ENCODE data around the gene TNNC1.

TNNC1 gene

GRCh38 chr3:52446631-52447511 lies 7.0 kb downstream of the TNNC1 start:
- in situ Hi-C loops (cut with MboI; ENCODE audit: low pct_unique_long_range_greater_than_20kb, low sequenced_read_pairs): no loop called here
- DNase-seq: peak; percentile 82

DNA sequence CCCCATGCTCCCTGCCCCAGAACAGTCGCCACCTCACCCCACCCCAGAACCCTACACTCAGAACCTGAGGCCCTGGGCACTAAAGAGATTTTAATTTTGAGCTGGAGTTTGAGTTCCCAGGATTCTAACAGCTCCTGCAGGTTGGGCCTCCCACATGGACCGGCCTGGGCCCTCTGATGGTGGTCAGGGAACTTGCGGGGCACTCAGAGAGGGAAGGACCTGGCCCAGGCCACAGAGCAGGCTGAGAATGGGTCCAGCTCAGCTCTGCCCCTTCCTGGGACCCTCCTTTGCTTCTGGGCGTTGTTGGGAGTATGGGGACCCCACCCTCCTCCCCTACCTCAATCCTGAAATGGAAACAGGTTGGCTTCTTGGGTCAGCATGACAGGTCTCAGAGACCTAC lies 7.8 kb downstream of the TNNC1 start:
- in situ Hi-C loops (cut with MboI; ENCODE audit: low pct_unique_long_range_greater_than_20kb, low sequenced_read_pairs): no loop called here
- DNase-seq: no peak

- in situ Hi-C loops (cut with MboI; ENCODE audit: low pct_unique_long_range_greater_than_20kb, low sequenced_read_pairs): no loop called here
- DNase-seq: peak; percentile 76
Observed at GRCh38 chr3:52444860-52445793, 8.7 kb downstream of the TNNC1 start, which contains the start of gene SEMA3G. Gene SEMA3G (minus strand): TSS chr3:52445103. CDS start chr3:52445027, 76 bp downstream.

DNA sequence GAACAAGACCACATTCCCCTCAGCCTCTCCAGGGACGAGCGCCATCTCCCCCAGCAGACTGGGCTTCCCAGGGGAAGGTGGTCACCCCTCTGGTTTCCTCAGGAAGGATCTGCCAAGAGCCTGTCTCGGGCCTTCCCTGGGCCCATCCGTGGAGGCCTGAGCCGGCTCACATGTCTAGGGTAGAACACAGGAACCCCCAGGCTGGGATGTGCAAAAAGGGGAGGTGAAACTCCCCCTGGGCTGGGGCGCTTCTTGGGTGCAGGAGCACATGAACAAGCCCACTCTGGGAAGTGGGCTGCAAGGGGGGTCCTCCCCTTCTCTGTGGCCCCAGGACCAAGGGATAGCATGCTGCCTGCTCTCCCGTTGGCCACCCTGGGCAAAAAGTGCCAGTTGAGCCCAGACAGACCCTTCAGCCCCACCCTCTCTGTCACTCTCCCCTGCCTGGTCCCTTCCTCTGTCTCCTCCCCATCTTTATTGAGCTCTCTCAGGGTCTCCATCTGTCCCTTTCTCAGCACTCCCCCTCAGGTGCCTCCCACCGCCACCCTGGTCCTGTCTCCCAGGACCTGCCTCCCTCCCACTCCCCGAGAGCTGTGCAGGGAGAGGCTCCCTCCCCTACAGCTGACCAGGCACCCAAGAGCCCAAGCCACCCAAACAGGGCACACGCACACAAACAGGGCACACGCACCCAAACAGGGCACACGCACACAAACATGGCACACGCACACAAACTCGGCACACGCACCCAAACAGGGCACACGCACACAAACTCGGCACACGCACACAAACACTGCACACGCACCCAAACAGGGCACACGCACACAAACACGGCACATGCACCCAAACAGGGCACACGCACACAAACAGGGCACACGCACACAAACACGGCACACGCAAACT lies 9.8 kb downstream of the TNNC1 start:
- in situ Hi-C loops (cut with MboI; ENCODE audit: low pct_unique_long_range_greater_than_20kb, low sequenced_read_pairs): no loop called here
- DNase-seq: no peak

GRCh38 chr3:52443268-52443610 lies 10.6 kb downstream of the TNNC1 start:
- in situ Hi-C loops (cut with MboI; ENCODE audit: low pct_unique_long_range_greater_than_20kb, low sequenced_read_pairs): no loop called here

DNA sequence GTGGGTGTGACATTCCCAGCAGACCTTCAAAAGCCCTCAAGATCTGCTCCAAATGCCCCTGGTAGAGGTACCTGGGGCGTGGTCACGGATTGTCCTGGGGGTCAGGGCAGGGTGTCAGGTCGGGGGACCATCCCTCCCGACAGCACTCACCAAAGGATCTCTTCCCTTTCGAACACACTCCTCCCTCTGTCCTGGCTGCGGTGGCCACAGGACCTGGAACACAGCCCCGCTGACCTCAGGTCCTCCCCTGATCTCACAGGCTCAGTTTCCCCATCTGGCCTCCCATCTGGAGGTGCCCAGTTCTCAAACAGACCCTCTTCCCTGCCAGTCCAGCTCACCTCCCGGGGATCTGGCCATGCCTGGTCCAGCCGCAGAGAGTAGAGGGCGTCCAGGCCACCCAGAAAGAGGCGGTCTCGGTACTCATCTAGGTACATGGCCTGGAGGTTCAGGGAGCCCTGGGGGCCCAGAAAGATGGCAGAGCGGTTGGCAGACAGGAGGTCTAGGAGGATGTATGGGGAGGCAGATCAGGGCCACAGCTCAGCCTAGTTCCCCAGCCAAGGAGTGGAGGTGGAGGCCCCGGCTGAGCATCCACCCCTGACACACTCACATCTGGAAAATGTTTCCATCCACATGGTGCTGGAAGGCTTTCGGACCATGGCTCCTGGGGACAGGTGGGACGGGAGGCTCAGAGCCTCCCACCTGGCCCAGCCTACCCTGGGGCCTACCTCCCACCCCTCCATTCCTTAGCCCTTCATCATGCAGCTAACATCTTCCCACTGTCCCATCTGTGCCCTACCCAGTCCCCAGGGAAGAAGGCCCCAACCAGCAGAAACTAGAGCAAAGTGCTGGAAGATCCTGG lies 11.2 kb downstream of the TNNC1 start:
- DNase-seq: no peak
- in situ Hi-C loops (cut with MboI; ENCODE audit: low pct_unique_long_range_greater_than_20kb, low sequenced_read_pairs): no loop called here

More at GRCh38 chr3:52443268-52443610, 10.6 kb downstream of the TNNC1 start:
- no peak for DNase-seq

DNA sequence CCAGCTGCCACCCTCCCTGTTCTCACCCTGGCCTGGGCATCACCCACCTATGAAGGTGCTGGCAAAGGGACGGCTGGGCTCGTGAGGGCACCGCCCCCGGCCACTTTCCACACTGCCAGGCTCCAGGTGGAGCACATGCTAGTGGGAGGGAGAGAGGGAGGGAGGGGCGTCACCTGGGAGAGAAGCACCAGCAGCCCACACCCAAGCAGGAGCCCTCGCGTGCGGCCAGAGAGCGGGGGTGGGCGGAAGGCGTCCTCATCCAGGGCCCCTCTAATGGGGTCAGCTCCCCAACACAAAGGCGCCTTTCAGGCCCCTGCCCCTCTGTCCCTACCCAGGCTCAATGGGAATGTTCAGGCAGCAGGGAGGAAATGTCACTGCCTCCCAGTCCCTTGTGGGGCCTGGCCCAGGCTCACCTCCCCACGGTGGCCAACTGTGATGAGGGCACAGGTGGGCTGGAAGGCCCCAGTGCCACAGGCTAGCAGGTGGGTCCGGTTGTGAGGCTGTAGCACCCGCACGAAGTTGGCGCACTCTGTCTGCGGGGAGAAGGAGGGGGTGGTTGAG lies 12.0 kb downstream of the TNNC1 start:
- in situ Hi-C loops (cut with MboI; ENCODE audit: low pct_unique_long_range_greater_than_20kb, low sequenced_read_pairs): no loop called here
- no peak for DNase-seq

DNA sequence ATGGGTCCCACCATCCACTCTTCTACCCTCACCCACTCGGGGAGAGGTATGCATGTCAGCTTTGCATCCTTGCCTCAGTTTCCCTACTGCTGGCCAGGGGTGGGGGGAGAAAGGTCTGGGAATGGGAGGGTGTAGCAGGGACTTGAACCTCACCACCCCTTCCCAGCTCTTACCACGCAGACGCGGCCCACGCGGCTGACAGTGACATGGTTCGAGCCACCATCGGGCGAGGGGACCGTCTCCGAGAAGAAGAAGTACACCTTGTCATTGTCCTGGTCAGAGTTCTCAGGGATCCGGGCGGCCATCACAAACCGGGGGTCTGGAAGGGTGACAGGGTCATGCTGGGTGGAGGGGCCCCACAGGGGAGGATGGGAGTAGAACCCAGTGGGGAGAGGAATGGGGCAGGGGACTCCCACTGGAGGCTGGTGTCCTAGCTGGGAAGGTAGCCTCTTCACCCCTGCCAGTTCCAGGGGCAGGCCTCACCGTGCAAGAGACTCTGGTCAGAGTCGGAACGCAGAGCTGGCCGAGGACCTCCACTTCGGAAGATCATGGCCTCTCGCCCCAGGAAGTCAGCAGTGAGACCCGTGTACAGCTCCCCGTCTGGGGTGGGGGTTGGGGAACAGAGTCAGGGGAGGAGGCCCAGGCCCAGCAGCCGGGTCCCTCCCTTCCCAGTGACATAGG lies 12.6 kb downstream of the TNNC1 start:
- in situ Hi-C loops (cut with MboI; ENCODE audit: low pct_unique_long_range_greater_than_20kb, low sequenced_read_pairs): no loop called here
- DNase-seq: no peak

DNA sequence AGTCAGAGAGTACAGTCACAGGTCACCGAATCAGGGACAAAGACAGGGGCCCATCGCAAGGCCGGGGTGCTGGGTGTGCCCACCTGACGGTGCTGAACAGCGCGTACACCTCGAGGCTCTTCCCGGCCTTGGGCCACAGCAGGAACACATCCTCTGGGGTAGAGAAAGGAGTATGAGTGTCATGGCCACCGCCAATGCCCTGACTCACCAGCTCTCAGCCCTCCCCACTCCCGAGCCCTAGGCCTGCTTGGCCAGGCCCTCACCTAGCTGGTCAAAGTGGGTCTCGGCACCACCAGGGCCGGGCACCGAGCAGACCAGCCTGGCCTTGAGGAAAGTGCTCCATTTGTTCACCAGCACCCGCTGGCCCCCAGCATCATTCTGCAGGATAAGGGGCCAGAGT lies 13.2 kb downstream of the TNNC1 start:
- in situ Hi-C loops (cut with MboI; ENCODE audit: low pct_unique_long_range_greater_than_20kb, low sequenced_read_pairs): no loop called here
- DNase-seq: no peak

DNA sequence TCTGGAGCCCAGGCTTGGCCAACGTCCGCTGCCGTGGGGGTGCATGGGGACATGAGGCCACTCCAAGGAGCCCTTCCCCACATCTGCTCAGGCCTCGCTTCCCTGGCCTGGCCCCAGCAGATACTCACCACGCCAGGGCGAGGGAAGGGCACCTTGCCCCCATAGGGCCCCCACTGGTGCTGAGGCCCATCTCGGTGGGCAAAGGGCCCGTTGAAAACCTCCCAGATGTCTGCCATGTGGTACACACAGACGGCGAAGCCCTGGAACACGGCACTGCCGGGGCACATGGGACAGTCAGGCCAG lies 13.6 kb downstream of the TNNC1 start:
- in situ Hi-C loops (cut with MboI; ENCODE audit: low pct_unique_long_range_greater_than_20kb, low sequenced_read_pairs): no loop called here
- no peak for DNase-seq

DNA sequence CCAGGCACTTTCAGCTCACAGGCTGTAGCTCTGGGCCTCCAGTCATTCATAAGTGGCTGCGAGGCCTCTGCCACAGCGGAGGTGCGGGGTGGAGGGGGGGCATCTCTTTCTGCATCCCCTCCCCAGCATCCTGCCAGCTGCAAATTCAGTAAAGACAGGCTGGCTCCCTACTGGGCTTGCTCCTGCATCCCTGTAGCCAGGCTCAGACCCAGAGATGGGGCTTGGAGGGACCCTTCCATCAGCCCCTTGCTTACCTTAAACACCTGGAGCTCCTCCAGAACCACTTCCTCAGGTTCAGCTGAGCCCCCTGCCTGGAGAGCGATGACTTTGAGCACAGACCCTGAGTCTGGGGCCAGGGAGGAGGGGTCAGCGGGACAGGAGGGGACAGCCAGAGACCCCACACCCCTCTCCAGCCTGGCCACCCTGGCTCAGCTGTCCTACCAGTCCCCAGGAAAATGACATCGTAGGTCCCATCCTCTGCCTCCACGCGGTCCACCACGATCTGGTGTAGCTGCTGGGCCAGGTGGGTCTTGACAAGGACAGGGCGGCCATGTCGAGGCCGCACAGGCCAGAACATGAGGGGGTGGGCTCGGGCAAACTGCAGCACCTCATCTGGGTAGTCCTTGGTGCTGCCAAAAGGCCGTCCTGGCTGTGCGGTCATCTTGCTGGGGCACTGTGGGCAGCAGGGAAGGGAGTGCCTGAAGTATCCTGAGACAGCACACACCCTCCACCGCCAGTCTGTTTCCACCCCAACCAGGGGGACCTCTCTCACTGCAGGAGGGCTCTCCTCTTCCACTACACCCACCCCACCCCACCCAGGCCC lies 14.2 kb downstream of the TNNC1 start:
- in situ Hi-C loops (cut with MboI; ENCODE audit: low pct_unique_long_range_greater_than_20kb, low sequenced_read_pairs): no loop called here
- no peak for DNase-seq

DNA sequence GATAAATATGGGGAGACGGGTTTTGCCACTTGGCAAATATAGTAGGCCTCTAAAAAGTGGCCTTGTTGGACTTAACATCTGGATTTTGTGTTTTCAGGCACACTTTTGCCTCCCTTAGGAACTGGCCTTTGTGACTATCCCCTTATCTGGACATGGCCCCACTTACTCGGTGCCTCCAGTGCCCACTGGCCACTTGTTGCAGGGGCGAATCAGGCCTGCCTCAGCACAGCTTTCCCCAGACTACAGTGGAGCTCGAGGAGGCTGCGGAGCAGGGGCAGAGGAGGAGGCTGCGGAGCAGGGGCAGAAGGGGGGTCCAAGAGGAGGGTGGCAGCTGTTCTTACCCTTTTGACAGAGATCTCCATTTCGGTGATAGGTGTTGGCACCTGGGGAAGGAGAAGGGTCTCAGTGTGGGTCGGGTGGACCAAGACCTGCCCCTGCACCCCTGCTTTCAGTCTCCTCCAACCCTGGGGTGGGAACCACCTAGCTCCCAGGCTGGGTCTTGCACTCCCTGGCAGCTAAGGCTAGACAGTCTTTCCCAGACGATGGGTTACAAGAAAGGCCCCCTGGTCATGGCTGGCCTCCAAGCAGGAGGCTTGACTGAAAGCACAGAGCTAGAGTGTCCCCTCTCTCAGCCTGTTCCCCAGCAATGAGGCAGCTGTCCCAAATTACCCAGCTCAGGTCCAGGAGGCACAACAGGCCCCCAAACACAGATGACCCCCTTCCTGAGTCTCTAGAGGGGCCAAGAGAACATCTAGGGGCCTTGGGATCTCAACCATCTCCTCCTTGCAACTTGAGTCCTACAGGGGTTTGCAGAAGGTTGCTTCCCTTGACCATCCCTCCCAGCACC lies 15.0 kb downstream of the TNNC1 start:
- in situ Hi-C loops (cut with MboI; ENCODE audit: low pct_unique_long_range_greater_than_20kb, low sequenced_read_pairs): no loop called here
- DNase-seq: no peak

DNA sequence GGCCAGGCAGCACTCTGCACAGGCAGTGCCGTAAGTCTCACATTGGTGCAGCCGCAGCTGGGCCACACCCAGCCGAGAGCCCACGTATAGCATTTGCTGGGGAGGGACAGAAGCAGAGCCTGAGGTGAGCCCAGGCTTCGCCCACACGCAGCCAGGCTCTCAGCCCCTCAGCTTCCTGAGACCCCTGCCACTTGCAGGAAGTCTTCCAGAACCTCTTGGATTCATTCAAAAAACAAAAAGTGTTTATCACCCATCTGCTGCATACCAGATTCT lies 15.8 kb downstream of the TNNC1 start:
- in situ Hi-C loops (cut with MboI; ENCODE audit: low pct_unique_long_range_greater_than_20kb, low sequenced_read_pairs): no loop called here
- DNase-seq: no peak

GRCh38 chr3:52437326-52438103 lies 16.3 kb downstream of the TNNC1 start:
- no peak for DNase-seq
- in situ Hi-C loops (cut with MboI; ENCODE audit: low pct_unique_long_range_greater_than_20kb, low sequenced_read_pairs): no loop called here

- in situ Hi-C loops (cut with MboI; ENCODE audit: low pct_unique_long_range_greater_than_20kb, low sequenced_read_pairs): no loop called here
- DNase-seq: no peak
Observed at GRCh38 chr3:52436500-52437149, 17.2 kb downstream of the TNNC1 start.
